ENCODE data around the gene MARCHF6.

- no peak for TF ChIP-seq CTCF (IDR thresholded peaks at IDR 0.05 in 8 of 11, conservative IDR thresholded peaks at IDR 0.05 in 3 of 11)
- TF ChIP-seq POLR2AphosphoS5 (IDR thresholded peaks at IDR 0.05), result no peak
Measured at GRCh38 chr5:10387690-10388089, 34.2 kb downstream of the MARCHF6 start.
